Measurements from ENCODE around the gene C1QL1.

Gene C1QL1

DNA sequence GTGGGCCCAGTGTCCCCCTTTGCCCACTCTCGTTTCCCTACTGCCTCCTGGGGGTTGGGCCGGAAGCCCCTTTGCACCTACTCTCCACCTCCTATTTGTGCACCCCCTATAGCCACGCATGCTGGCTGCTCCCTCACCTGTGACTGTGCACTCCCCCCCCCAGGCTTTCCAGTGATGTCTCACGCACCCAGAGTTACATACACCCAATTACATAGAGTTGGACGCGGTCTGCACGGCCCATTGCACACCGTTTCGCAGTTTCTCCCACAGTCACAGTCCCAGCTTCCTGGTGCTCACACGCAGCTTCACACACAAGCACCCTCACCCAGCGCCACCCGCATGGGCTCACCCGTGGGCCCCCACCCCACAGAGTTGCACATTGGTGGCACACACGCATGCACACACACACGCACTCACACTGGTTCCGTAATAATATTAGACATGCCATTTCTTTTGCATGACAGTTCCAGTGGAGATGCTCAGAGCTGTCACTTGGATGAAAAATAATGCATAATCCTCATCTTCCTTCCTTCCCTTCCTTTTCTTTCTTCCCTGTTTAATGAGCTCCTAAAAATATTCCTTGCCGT, 21.5 kb upstream of the C1QL1 start:
- DNase-seq (ENCODE audit: low read depth): no peak

DNA sequence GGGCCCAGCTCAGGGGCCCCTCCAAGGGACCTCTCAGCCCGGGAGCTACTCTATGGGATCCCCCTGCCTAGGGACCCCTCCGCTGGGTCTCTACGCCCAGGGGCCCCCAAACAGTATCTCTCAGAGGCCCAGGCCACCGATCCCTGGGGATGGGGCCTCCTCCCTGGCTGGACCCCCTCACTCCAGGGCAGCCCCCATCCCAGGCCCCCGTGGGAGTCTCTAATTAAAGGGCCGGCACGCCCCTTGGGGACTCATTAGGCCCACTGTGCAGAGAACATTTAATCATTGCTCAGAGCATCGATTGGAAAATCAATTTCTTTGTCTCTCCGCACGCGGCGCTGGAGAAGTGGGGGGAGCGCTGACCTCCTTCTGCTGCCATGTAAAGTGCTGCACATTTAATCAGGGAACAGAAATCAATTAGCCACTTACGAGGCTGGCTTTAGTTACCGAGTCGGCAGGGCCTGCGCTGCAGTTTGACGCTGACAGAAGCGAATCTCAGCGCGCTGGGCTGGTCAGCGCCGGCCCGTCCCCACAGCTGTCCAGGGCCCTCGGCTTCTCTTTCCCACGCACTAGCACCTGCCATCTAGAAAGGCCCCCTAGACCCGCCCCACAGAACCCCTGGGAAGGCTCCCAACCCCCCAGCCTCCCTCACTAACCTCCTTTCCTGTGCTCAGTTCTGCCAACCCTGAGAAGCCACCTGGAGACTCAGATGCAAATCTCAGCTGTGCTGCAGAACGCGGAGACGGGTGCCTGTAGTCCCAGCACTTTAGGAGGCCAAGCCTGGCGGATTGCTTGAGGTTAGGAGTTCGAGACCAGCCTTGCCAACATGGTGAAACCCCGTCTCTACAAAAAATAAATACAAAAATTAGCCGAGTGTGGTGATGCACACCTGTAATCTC, 20.2 kb upstream of the C1QL1 start:
- DNase-seq (ENCODE audit: low read depth): no peak

DNA sequence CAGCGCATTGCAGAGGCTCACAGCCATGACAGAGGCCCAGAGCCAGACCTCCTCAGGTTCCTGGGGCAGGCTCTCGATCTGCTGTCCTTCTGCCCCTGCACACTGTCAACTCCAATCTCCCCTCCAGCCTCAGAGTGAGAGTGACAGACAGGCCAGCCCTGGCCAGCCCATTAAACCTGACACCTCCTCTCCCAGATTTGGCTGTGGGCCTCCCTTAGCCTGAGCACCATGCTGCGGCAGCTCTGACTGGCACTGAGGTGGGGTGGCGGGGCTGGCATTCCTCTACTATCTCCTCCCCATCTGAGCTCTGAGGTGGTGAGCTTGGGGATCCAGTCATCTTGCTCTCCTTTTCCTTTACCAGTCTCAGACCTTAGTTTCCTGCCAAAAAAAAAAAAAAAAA, 15.5 kb upstream of the C1QL1 start:
- DNase-seq (ENCODE audit: low read depth): no peak

DNA sequence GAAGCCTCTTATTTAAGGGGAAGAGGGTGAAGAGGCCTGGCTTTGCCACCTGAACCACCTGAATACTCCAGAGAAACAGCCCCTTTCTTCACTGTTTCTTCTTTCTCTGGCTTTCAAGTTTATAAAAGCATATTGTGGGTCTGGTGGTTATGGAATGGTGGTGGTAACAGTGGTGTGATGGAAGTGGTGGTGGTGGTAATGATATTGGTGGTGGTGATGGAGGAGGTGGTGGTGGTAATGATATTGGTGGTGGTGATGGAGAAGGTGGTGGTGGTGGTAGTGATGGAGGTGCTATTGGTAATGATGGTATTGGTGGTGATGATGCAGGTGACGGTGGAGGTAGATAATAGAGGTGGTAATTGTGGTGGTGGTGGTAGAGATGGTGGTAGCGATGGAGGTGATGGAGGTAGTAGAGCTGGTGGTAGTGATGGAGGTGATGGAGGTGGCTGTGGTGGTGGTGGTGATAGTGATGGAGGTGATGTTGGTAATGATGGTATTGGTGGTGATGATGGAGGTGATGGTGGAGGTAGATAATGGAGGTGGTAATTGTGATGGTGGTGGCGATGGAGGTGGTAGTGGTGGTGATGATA, 14.1 kb upstream of the C1QL1 start:
- DNase-seq (ENCODE audit: low read depth): no peak

- DNase-seq (ENCODE audit: low read depth): no peak
These were observed 13.3 kb upstream of the C1QL1 start for GRCh38 chr17:44981221-44981968.

- no peak for DNase-seq (ENCODE audit: low read depth)
These were observed 11.4 kb upstream of the C1QL1 start for GRCh38 chr17:44979426-44979995.

GRCh38 chr17:44978807-44979206, 10.7 kb upstream of the C1QL1 start:
- DNase-seq (ENCODE audit: low read depth): no peak

- DNase-seq (ENCODE audit: low read depth): no peak
These were observed 9.9 kb upstream of the C1QL1 start for GRCh38 chr17:44977814-44978550.

DNA sequence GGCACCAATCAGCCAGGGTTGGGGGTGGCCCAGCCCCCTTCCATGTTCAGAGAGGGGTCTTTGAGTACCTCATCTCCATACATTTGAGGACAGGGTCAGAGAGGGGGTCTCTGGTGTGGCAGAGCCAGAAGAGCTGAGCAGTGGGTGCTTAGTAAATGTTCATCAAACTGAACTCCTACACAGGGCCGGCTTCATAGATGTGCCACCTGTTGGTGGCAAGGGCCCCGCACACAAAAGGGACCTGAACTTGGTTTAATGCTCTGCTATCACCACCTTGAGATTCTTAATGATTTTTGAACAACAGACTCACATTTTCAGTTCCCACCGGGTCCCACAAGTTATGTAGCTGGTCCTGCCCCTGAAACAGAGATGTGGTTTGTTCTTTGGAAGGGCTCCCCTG, 9.0 kb upstream of the C1QL1 start:
- no peak for DNase-seq (ENCODE audit: low read depth)

GRCh38 chr17:44976206-44976605, 8.1 kb upstream of the C1QL1 start:
- no peak for DNase-seq (ENCODE audit: low read depth)

DNA sequence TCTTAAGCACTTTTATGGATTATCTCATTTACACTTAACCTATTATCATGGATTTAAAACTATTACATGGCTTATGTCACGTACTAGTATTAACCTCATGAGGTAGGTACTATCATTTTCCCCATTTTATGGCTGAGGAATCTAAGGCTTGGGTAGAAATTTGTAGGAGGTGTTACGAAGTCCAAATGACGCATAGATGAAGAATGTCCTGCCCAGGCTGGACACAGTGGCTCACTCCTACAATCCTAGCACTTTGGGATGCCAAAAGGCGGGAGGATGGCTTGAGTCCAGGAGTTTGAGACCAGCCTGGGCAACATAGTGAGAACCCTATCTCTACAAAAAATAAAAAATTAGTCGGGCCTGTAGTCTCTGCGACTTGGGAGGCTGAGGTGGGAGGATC, 4.8 kb upstream of the C1QL1 start:
- no peak for DNase-seq (ENCODE audit: low read depth)

GRCh38 chr17:44971776-44972483, 3.8 kb upstream of the C1QL1 start:
- DNase-seq (ENCODE audit: low read depth): no peak

DNA sequence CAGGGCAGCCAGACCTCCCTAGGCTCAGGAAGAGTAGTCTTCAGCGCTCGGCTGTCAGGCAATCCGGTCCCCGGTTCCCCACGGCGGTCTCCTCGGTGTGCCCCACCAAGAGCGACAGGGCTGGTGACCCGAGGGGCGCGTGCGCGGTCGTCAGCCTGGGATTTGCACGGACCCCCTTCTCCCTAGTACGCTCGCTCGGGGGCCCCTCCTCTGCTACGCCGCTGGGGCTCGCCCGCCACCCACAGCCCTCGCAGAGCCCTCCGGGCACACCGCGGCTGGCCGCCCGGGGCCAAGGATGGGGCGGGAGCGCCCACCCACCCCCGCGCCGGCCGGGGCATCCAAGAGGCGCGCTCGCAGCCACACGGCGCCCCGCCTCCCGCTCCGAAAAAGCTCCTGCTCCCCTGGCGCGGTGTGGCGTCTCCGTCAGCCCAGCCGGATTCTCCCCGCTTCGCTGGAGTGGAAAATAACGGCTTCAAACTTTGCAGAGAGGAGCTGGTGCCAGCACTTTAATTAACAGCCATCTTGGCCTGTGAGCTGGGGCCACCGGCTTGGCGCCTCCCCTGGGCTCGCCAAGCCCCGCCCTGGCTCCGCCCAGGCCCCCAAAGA, 2.1 kb upstream of the C1QL1 start:
- DNase-seq (ENCODE audit: low read depth): no peak

DNA sequence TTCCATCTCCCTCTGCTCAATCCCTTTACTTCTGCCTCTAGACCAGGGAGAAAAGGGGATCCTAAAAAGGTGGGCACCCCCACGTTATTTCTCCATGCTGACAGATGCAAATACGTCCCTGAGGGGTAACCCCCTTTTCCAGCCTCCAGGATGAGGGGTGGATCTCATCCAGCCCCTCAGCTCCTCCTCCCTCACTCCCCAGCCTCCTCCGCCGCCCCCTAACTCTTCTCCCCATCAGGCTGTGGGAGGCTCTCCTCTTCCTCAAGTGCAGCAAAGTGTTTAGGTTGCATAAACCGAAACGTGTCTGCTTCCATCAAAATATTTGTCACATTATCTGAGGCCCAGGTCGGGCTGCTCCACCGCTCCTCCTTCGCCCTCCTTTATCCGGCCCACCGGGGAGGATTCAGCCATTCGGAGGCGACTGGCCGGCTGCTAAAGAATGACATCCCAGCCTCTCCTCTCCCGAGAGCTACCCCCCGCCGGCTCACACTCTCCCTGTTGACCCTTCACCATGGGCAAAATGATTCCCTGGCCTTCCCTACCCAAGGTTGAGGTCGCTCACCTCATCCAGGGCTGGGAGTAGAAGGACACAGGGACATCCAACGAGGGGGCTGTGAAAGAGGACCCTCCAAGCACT, 1.2 kb upstream of the C1QL1 start:
- DNase-seq (ENCODE audit: low read depth): no peak

- DNase-seq (ENCODE audit: low read depth): no peak
These were observed 237 bp downstream of the C1QL1 start for GRCh38 chr17:44967907-44968224.

DNA sequence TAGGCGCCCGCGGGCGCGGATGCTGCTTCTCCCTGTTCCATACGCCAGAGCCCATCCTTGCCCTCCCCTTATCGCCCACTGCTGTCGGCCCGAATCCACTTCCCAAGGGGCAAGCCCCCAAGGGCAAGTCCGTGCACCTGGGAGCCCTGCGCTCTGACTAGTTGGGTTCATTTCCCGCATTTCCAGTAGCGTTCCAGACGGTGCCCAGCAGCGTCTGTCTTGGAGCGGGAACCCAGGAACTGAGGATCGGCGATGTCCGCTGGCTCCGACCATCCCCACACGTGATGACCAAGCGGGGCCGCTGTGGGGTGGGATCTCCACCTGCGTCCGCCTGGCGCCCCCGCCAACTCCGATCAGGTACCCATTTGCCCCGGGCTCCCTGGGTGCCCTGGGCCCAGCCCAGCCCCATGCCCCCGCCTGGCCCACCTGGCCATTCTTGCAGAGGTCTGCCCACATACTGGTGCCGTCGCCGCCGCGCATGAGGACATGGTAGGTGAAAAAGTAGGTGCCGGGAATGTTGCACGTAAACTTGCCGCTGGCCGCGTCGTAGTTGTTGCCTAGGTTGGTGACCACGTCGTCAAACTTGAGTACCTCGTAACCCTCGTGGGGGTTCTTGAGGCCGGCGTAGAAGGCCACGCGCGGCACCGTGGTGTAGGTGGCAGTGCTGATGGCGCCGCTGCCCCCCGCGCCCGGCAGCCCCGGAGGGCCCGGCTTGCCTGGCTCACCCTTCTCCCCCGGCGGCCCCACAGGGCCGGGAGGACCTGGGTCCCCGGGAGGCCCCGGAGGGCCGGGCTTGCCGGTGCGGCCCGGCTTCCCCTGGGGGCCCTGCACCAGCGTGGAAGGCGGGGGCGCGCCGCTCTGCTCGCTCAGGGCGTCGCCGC, 837 bp downstream of the C1QL1 start:
- DNase-seq (ENCODE audit: low read depth): no peak

GRCh38 chr17:44966348-44967025, 1.6 kb downstream of the C1QL1 start:
- DNase-seq (ENCODE audit: low read depth): no peak

- no peak for DNase-seq (ENCODE audit: low read depth)
These were observed 2.4 kb downstream of the C1QL1 start for GRCh38 chr17:44965481-44966234.
